Keratinocyte (primary cell): ENCODE results near the gene CFP.

Experiments used
- EZH2 ChIP-seq: IDR thresholded peaks from one replicate; pipeline ENCODE4 v1.6.1; 2012; ENCODE audit warnings: inconsistent platforms, mild to moderate bottlenecking, low read length, moderate library complexity
- TF ChIP-seq, protein P1 (sequence below), 3 experiments: IDR thresholded peaks in 1 of 3; conservative IDR thresholded peaks in 1 of 3; optimal IDR thresholded peaks in 1 of 3; 2 replicates in 2 of 3; 3 replicates in 1 of 3; pipeline versions ENCODE3 to v1.5.1; 2011; ENCODE audit warnings: low read length in 3 of 3, mild to moderate bottlenecking in 3 of 3, moderate library complexity in 2 of 3, control low read depth in 1 of 3, inconsistent platforms in 1 of 3; ENCODE audit not compliant: insufficient read depth in 2 of 3; ENCODE audit errors: extremely low read depth in 1 of 3

DNA sequence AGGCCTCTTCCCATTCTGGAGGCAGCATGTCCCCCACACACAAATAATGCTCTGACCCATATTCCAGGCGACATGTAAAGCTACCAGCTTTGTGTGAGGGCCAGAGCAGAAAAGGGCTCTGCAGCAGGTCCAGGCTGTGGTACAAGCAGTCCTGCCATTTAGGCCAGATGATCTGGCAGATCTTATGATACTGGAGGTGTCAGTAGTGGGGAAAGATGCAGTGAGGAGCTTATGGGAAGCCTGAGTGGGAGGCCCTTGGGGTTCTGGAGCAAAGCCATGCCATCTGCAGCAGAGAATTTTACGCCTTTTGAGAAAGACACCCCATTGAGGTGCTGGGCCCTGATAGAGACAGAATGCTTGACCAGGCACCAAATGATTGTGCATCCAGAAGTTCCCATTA lies 17.8 kb downstream of the CFP start:
- TF ChIP-seq, protein P1, sequence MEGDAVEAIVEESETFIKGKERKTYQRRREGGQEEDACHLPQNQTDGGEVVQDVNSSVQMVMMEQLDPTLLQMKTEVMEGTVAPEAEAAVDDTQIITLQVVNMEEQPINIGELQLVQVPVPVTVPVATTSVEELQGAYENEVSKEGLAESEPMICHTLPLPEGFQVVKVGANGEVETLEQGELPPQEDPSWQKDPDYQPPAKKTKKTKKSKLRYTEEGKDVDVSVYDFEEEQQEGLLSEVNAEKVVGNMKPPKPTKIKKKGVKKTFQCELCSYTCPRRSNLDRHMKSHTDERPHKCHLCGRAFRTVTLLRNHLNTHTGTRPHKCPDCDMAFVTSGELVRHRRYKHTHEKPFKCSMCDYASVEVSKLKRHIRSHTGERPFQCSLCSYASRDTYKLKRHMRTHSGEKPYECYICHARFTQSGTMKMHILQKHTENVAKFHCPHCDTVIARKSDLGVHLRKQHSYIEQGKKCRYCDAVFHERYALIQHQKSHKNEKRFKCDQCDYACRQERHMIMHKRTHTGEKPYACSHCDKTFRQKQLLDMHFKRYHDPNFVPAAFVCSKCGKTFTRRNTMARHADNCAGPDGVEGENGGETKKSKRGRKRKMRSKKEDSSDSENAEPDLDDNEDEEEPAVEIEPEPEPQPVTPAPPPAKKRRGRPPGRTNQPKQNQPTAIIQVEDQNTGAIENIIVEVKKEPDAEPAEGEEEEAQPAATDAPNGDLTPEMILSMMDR (optimal IDR thresholded peaks at IDR 0.05 in 1 of 3, IDR thresholded peaks at IDR 0.05 in 1 of 3, conservative IDR thresholded peaks at IDR 0.05 in 1 of 3; ENCODE audit: extremely low read depth in 1 of 3, insufficient read depth in 2 of 3, low read length in 3 of 3), result no peak
- no peak for TF ChIP-seq EZH2
